GM12873 (cell line): ENCODE results near the gene ASTN1.

Experiments used
- TF ChIP-seq, protein P1 (sequence below): IDR thresholded peaks from 2 replicates; pipeline ENCODE4 v1.5.1; 2012; ENCODE audit warnings: low read depth, mild to moderate bottlenecking, moderate library complexity, low read length, control low read depth; ENCODE audit not compliant: insufficient read depth; ENCODE audit errors: missing control alignments

Gene ASTN1

DNA sequence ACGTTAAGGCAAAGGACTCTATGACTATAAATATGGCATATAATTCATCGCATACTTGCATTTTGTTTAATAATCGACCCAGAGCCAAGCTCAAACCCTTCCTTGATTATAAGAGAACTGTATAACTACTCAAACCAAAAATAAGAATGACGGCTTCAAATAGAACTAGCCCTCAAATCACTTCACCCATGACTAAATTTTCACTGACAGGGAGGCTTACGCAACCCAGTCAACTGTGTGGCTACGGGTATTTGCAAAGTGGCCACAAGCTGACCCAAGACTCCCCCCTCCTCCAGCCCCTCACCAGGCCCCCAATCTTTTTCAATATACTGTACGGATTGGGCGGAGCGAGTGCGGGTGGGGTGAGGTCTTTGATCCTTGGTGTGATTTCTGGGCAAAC lies 268.3 kb downstream of the ASTN1 start:
- TF ChIP-seq, protein P1, sequence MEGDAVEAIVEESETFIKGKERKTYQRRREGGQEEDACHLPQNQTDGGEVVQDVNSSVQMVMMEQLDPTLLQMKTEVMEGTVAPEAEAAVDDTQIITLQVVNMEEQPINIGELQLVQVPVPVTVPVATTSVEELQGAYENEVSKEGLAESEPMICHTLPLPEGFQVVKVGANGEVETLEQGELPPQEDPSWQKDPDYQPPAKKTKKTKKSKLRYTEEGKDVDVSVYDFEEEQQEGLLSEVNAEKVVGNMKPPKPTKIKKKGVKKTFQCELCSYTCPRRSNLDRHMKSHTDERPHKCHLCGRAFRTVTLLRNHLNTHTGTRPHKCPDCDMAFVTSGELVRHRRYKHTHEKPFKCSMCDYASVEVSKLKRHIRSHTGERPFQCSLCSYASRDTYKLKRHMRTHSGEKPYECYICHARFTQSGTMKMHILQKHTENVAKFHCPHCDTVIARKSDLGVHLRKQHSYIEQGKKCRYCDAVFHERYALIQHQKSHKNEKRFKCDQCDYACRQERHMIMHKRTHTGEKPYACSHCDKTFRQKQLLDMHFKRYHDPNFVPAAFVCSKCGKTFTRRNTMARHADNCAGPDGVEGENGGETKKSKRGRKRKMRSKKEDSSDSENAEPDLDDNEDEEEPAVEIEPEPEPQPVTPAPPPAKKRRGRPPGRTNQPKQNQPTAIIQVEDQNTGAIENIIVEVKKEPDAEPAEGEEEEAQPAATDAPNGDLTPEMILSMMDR: no peak

DNA sequence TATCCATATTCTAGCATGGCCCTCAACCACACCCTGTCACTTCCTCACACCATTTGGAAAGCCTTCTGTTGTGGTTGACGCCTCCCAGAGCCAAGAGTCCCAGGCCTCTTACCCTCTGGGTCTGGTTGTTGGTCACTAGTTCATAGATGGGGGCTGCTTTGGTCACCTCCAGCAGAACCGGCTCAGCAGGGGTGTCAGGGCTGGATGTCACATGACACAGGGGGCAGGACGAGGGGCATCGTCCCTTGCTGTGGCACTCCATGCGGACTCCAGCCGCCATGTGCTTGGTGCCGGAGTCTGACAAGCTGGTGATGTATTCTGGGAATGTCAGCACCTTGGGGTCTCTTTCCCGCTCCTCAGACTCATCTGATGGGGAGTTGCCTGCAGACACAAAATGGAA lies 270.1 kb downstream of the ASTN1 start:
- TF ChIP-seq, protein P1: no peak

DNA sequence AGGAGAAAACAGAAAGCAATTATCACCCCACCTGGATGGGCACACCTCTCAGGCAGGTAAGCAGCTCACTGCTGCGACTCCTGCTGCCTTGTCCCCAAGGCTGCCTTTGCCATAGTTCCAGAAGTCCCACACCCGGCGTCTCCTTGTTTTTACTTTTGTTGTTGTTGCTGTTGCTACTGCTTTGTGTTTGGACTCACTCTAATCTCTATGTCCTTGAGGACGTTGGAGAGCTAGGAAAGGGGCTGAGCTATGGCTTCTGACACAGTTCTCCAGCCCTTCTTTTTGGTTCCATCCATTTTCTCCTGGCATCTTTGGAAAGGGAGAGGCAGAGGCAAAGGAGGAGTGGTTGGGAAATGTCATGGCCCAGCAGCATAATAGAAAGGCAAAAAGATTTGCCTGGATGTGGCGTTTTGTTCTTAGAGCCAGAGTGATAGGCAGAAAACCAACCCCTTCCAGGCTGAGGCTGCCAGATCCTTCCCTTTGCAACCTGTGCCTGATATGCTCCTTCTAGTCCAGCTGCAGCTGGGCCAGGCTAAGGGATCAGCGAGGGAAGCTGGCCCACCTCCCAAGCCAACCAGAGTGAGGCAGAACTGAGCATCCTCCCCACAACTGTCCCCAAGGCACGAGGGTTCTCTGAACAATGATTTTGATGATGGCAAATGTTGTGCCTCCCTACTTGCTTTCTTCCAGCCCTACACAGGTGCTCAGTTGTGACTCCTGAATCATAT lies 270.7 kb downstream of the ASTN1 start:
- TF ChIP-seq, protein P1: no peak

DNA sequence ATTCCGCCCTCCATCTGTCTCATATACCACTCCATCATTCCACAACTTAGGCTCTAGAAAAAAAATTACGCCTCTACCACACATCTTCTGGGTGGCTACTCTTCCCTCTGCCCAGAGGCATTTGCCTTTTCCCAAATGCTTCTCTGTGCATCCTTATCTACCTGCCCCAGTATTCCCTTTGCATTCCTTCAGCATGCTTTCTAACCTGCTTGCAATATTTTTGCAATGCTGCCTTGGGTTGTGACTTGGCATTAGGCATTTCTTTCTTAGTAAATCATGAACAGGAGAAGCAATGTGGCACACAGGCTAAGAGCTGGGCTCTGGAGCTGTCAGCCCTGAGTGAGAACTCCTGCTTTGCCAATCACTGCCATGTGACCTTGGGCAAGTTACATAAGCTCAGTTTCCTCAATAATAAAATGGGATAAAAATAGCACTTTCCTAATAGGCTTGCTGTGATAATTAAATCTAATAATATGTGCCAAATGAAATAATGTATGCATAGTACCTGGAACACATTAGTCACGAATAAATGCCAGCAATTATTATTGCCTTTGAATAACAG lies 276.0 kb downstream of the ASTN1 start:
- TF ChIP-seq, protein P1: no peak

DNA sequence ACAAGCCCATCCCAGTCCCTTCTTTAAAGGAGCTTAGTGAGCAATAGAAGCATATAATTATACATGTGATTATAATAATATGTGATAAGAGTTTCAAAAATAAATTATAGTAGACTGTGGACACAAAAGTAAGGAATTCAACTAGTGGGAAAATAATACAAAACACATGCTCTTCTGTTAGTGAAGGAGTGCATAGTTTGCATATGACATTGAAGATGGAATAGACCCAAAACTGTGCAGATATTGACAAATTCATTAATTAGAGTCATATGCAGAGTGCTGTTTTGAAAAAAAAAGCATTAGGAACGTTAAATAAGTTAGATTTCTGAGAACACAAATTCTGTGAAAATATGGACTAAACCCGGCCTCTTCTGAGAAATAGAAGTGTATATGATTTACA lies 278.8 kb downstream of the ASTN1 start:
- TF ChIP-seq, protein P1: no peak

DNA sequence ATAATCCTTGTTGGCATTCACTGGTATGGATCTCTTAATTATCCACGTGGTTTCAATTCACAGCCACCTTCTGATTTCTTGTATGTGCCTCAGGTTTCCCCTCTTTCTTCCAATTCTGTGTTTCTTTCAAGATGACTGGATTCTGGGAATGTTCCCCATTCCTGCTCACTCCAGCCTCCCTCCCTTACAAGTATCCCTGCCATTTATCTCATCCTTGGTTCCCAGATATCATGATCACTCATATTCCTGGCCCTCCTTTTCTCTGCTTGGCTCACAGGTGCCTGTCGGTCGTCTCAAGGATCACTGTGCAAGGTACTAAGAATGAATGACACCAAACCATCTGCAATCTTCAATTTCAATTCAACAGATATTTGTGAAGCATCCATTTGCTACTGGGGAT lies 279.2 kb downstream of the ASTN1 start:
- TF ChIP-seq, protein P1: no peak

DNA sequence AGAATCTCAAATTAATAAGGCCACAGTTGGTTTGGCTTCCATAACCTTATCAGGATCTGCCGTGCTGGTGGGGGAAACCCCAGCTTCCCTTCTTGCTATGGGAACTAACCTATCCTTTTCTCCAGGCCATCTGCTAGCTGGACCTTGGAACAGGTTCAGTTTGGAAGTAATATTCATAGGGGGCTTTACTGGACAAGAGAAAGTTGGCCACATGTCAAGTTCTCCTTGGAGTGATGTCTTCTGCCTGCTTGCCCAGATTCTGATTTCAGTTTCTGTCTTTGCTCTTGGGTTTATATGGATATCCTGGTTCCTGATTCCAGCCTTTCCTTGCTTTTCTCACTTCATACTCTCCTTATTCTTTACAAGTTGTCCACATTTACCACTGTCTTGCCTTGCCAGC lies 279.6 kb downstream of the ASTN1 start:
- TF ChIP-seq, protein P1: no peak
